IgD-negative memory B cell (primary cell): ENCODE measurements around the gene DEPDC5. TPM values are rescaled to one million over a fixed set of nuclear protein-coding genes. Genes with fewer than 3 reads are reported as not detected.

Experiments
- H3K27ac Mint-ChIP-seq, 3 donors: one replicate each; pipeline ENCODE4 v1.8.0; 2020 to 2022; ENCODE audit warnings: mild to moderate bottlenecking in 3 of 3, mixed read lengths in 3 of 3, moderate library complexity in 1 of 3
- H3K27me3 Mint-ChIP-seq: one replicate; pipeline ENCODE4 v1.8.0; 2021; ENCODE audit warnings: mixed read lengths
- H3K36me3 Mint-ChIP-seq: one replicate; pipeline ENCODE4 v1.8.0; 2020; ENCODE audit warnings: mild to moderate bottlenecking, mixed read lengths
- H3K4me1 Mint-ChIP-seq, 3 donors: one replicate each; pipeline ENCODE4 v1.8.0; 2020 to 2022; ENCODE audit warnings: mixed read lengths in 3 of 3, mild to moderate bottlenecking in 1 of 3
- H3K4me3 Mint-ChIP-seq, 4 donors: one replicate each; pipeline ENCODE4 v1.8.0; 2020 to 2022; ENCODE audit warnings: mild to moderate bottlenecking in 4 of 4, mixed read lengths in 4 of 4, moderate library complexity in 3 of 4
- H3K9me3 Mint-ChIP-seq, 3 donors: one replicate each; pipeline ENCODE4 v1.8.0; 2020 to 2021; ENCODE audit warnings: mixed read lengths in 3 of 3, mild to moderate bottlenecking in 1 of 3
- polyA plus RNA-seq: library from polyadenylated mRNA; unstranded; fragments of 300-500 nt; fragmentation: Illumina TruSeq; gene quantifications from one replicate; pipeline ENCODE4 v1.2.3, GENCODE V29; 2021

The DEPDC5 gene
- polyA plus RNA-seq, 1 donor from 2014 or later: 30.7 TPM

GRCh38 chr22:31920306-31920705 lies 166.5 kb downstream of the DEPDC5 start:
- Mint-ChIP-seq H3K4me1 (peaks cover 6 to 34% (median 16%) of the 10 kb centered on the region in 3 donors), H3K27ac (no peak overlapping the region), H3K9me3 (peaks cover 0 to 3% (median 0%) of the 10 kb centered on the region in 3 donors), H3K27me3 (peaks cover 4% of the 10 kb centered on the region), H3K36me3 (no peaks in the 10 kb centered on the region), H3K4me3 (no peak overlapping the region)

- Mint-ChIP-seq H3K9me3 (peaks cover 0 to 3% (median 0%) of the 10 kb centered on the region in 3 donors), H3K27ac (no peak overlapping the region), H3K27me3 (peaks cover 4% of the 10 kb centered on the region), H3K4me1 (peaks cover 6 to 32% (median 16%) of the 10 kb centered on the region in 3 donors), H3K36me3 (no peaks in the 10 kb centered on the region), H3K4me3 (no peak overlapping the region)
Observed at GRCh38 chr22:31921106-31921505, 167.3 kb downstream of the DEPDC5 start.

- H3K9me3 Mint-ChIP-seq: peaks cover 0 to 3% (median 0%) of the 10 kb centered on the region in 3 donors
- no peak overlapping the region for H3K4me3 Mint-ChIP-seq
- H3K36me3 Mint-ChIP-seq: no peaks in the 10 kb centered on the region
- peaks cover 4% of the 10 kb centered on the region for H3K27me3 Mint-ChIP-seq
- no peak overlapping the region for H3K27ac Mint-ChIP-seq
- H3K4me1 Mint-ChIP-seq: peaks cover 2 to 21% (median 8%) of the 10 kb centered on the region in 3 donors
Observed at GRCh38 chr22:31922534-31922933, 168.7 kb downstream of the DEPDC5 start.

GRCh38 chr22:31923136-31923535 lies 169.3 kb downstream of the DEPDC5 start:
- H3K4me3 Mint-ChIP-seq: no peak overlapping the region
- H3K4me1 Mint-ChIP-seq: peaks cover 0 to 18% (median 2%) of the 10 kb centered on the region in 3 donors
- no peaks in the 10 kb centered on the region for H3K36me3 Mint-ChIP-seq
- H3K27me3 Mint-ChIP-seq: peaks cover 6% of the 10 kb centered on the region
- H3K27ac Mint-ChIP-seq: no peak overlapping the region
- peaks cover 0 to 3% (median 0%) of the 10 kb centered on the region in 3 donors for H3K9me3 Mint-ChIP-seq

GRCh38 chr22:31923747-31924146 lies 169.9 kb downstream of the DEPDC5 start:
- Mint-ChIP-seq H3K27ac (no peak overlapping the region), H3K27me3 (peaks cover 7% of the 10 kb centered on the region), H3K9me3 (peaks cover 0 to 3% (median 0%) of the 10 kb centered on the region in 3 donors), H3K4me3 (no peak overlapping the region), H3K4me1 (peaks cover 0 to 18% (median 2%) of the 10 kb centered on the region in 3 donors), H3K36me3 (no peaks in the 10 kb centered on the region)

GRCh38 chr22:31925056-31925455 lies 171.2 kb downstream of the DEPDC5 start:
- Mint-ChIP-seq H3K4me1 (peaks cover 0 to 18% (median 2%) of the 10 kb centered on the region in 3 donors), H3K36me3 (no peaks in the 10 kb centered on the region), H3K4me3 (no peak overlapping the region), H3K9me3 (peaks cover 0 to 3% (median 0%) of the 10 kb centered on the region in 3 donors), H3K27ac (peak overlapping the region in 1 of 3 donors; percentile 16), H3K27me3 (peaks cover 10% of the 10 kb centered on the region)

- H3K9me3 Mint-ChIP-seq: peaks cover 0 to 3% (median 0%) of the 10 kb centered on the region in 3 donors
Observed at GRCh38 chr22:31926024-31926423, 172.2 kb downstream of the DEPDC5 start.

GRCh38 chr22:31926969-31927368 lies 173.2 kb downstream of the DEPDC5 start:
- no peak overlapping the region for H3K27ac Mint-ChIP-seq
- no peak overlapping the region for H3K4me3 Mint-ChIP-seq
- peaks cover 15% of the 10 kb centered on the region for H3K27me3 Mint-ChIP-seq
- H3K36me3 Mint-ChIP-seq: no peaks in the 10 kb centered on the region
- H3K9me3 Mint-ChIP-seq: peaks cover 0 to 3% (median 0%) of the 10 kb centered on the region in 3 donors
- H3K4me1 Mint-ChIP-seq: peaks cover 0 to 17% (median 2%) of the 10 kb centered on the region in 3 donors

More at GRCh38 chr22:31926024-31926423, 172.2 kb downstream of the DEPDC5 start:
- H3K27ac Mint-ChIP-seq: no peak overlapping the region
- H3K4me3 Mint-ChIP-seq: no peak overlapping the region
- H3K36me3 Mint-ChIP-seq: no peaks in the 10 kb centered on the region
- H3K27me3 Mint-ChIP-seq: peaks cover 12% of the 10 kb centered on the region
- peaks cover 0 to 18% (median 2%) of the 10 kb centered on the region in 3 donors for H3K4me1 Mint-ChIP-seq

GRCh38 chr22:31927562-31927961 lies 173.7 kb downstream of the DEPDC5 start:
- Mint-ChIP-seq H3K27me3 (peaks cover 15% of the 10 kb centered on the region), H3K36me3 (no peaks in the 10 kb centered on the region), H3K4me3 (no peak overlapping the region), H3K9me3 (peaks cover 0 to 3% (median 0%) of the 10 kb centered on the region in 3 donors), H3K27ac (no peak overlapping the region), H3K4me1 (peaks cover 0 to 15% (median under 1%) of the 10 kb centered on the region in 3 donors)

GRCh38 chr22:31929167-31929930 lies 175.5 kb downstream of the DEPDC5 start:
- peaks cover 0 to 3% (median 0%) of the 10 kb centered on the region in 3 donors for H3K9me3 Mint-ChIP-seq
- H3K4me1 Mint-ChIP-seq: peaks cover 0 to 3% (median 0%) of the 10 kb centered on the region in 3 donors
- H3K36me3 Mint-ChIP-seq: peaks cover 1% of the 10 kb centered on the region
- peak overlapping the region in 1 of 3 donors; percentile 45 for H3K27ac Mint-ChIP-seq
- no peak overlapping the region for H3K4me3 Mint-ChIP-seq
- H3K27me3 Mint-ChIP-seq: peaks cover 15% of the 10 kb centered on the region

- H3K9me3 Mint-ChIP-seq: no peaks in the 10 kb centered on the region
- peaks cover 11% of the 10 kb centered on the region for H3K27me3 Mint-ChIP-seq
- H3K4me1 Mint-ChIP-seq: no peaks in the 10 kb centered on the region
- no peak overlapping the region for H3K4me3 Mint-ChIP-seq
- no peak overlapping the region for H3K27ac Mint-ChIP-seq
- peaks cover 1% of the 10 kb centered on the region for H3K36me3 Mint-ChIP-seq
Observed at GRCh38 chr22:31932863-31933262, 179.0 kb downstream of the DEPDC5 start.

GRCh38 chr22:31933406-31933805 lies 179.6 kb downstream of the DEPDC5 start:
- Mint-ChIP-seq H3K27me3 (peaks cover 8% of the 10 kb centered on the region), H3K9me3 (no peaks in the 10 kb centered on the region), H3K4me3 (no peak overlapping the region), H3K4me1 (no peaks in the 10 kb centered on the region), H3K27ac (no peak overlapping the region), H3K36me3 (peaks cover 1% of the 10 kb centered on the region)

- Mint-ChIP-seq H3K4me1 (no peaks in the 10 kb centered on the region), H3K27me3 (peaks cover 7% of the 10 kb centered on the region), H3K27ac (no peak overlapping the region), H3K4me3 (no peak overlapping the region), H3K9me3 (no peaks in the 10 kb centered on the region), H3K36me3 (peaks cover 1% of the 10 kb centered on the region)
Observed at GRCh38 chr22:31933816-31934482, 180.1 kb downstream of the DEPDC5 start.

GRCh38 chr22:31935961-31936635 lies 182.3 kb downstream of the DEPDC5 start:
- Mint-ChIP-seq H3K4me3 (no peak overlapping the region), H3K4me1 (no peaks in the 10 kb centered on the region), H3K27me3 (peaks cover 5% of the 10 kb centered on the region), H3K27ac (no peak overlapping the region), H3K9me3 (no peaks in the 10 kb centered on the region), H3K36me3 (peaks cover 1% of the 10 kb centered on the region)

- Mint-ChIP-seq H3K36me3 (peaks cover 1% of the 10 kb centered on the region), H3K9me3 (no peaks in the 10 kb centered on the region), H3K4me3 (peak overlapping the region in 1 of 4 donors; percentile 42), H3K27me3 (peaks cover 2% of the 10 kb centered on the region), H3K4me1 (no peaks in the 10 kb centered on the region), H3K27ac (peak overlapping the region in 1 of 3 donors; percentile 73)
Observed at GRCh38 chr22:31937341-31937740, 183.5 kb downstream of the DEPDC5 start.
